ENCODE results near the gene LTBP3. TPM values are rescaled to one million over a fixed set of nuclear protein-coding genes. Genes with fewer than 3 reads are reported as not detected.

Gene LTBP3
- total RNA-seq, 2 experiments from 2014 or later: 35.5 to 36.0 TPM

GRCh38 chr11:65590240-65590738 is 32.1 kb upstream of the LTBP3 start:
- DNase-seq: no peak

GRCh38 chr11:65589444-65590239 is 31.5 kb upstream of the LTBP3 start:
- peak; percentile 81 for DNase-seq
- no peak overlapping the region for H3K4me3 Mint-ChIP-seq
- no peaks in the 10 kb centered on the region for H3K27me3 Mint-ChIP-seq
- H3K27ac Mint-ChIP-seq: peak overlapping the region; percentile 92
- H3K4me1 Mint-ChIP-seq: peaks cover 30% of the 10 kb centered on the region
- no peaks in the 10 kb centered on the region for H3K9me3 Mint-ChIP-seq
- H3K36me3 Mint-ChIP-seq: peaks cover 9% of the 10 kb centered on the region

More at GRCh38 chr11:65590240-65590738, 32.1 kb upstream of the LTBP3 start:
- Mint-ChIP-seq H3K27me3 (no peaks in the 10 kb centered on the region), H3K9me3 (no peaks in the 10 kb centered on the region), H3K27ac (peak overlapping the region; percentile 54), H3K4me3 (no peak overlapping the region), H3K4me1 (peaks cover 33% of the 10 kb centered on the region), H3K36me3 (peaks cover 9% of the 10 kb centered on the region)

- H3K9me3 Mint-ChIP-seq: no peaks in the 10 kb centered on the region
- peak; percentile 87 for DNase-seq
- H3K36me3 Mint-ChIP-seq: peaks cover 9% of the 10 kb centered on the region
- peak overlapping the region; percentile 44 for H3K4me3 Mint-ChIP-seq
- no peaks in the 10 kb centered on the region for H3K27me3 Mint-ChIP-seq
- peaks cover 30% of the 10 kb centered on the region for H3K4me1 Mint-ChIP-seq
- H3K27ac Mint-ChIP-seq: peak overlapping the region; percentile 92
Measured at GRCh38 chr11:65588199-65589054, 30.3 kb upstream of the LTBP3 start.

- no peak for DNase-seq
- H3K4me3 Mint-ChIP-seq: no peak overlapping the region
- peak overlapping the region; percentile 35 for H3K27ac Mint-ChIP-seq
- peaks cover 30% of the 10 kb centered on the region for H3K4me1 Mint-ChIP-seq
- H3K27me3 Mint-ChIP-seq: no peaks in the 10 kb centered on the region
- H3K9me3 Mint-ChIP-seq: no peaks in the 10 kb centered on the region
- peaks cover 10% of the 10 kb centered on the region for H3K36me3 Mint-ChIP-seq
Measured at GRCh38 chr11:65586676-65587075, 28.5 kb upstream of the LTBP3 start.

GRCh38 chr11:65586247-65586630 is 28.1 kb upstream of the LTBP3 start:
- Mint-ChIP-seq H3K27ac (peak overlapping the region; percentile 35), H3K27me3 (no peaks in the 10 kb centered on the region)

GRCh38 chr11:65585396-65586246 is 27.5 kb upstream of the LTBP3 start:
- DNase-seq: no peak
- H3K36me3 Mint-ChIP-seq: peaks cover 10% of the 10 kb centered on the region
- H3K27me3 Mint-ChIP-seq: no peaks in the 10 kb centered on the region
- peaks cover 30% of the 10 kb centered on the region for H3K4me1 Mint-ChIP-seq
- no peaks in the 10 kb centered on the region for H3K9me3 Mint-ChIP-seq
- H3K27ac Mint-ChIP-seq: peak overlapping the region; percentile 25
- H3K4me3 Mint-ChIP-seq: no peak overlapping the region

More at GRCh38 chr11:65586247-65586630, 28.1 kb upstream of the LTBP3 start:
- no peak for DNase-seq
- Mint-ChIP-seq H3K36me3 (peaks cover 11% of the 10 kb centered on the region), H3K9me3 (no peaks in the 10 kb centered on the region), H3K4me1 (peaks cover 30% of the 10 kb centered on the region), H3K4me3 (no peak overlapping the region)

GRCh38 chr11:65584723-65585171 is 26.6 kb upstream of the LTBP3 start:
- Mint-ChIP-seq H3K27me3 (no peaks in the 10 kb centered on the region), H3K27ac (no peak overlapping the region), H3K4me1 (peaks cover 27% of the 10 kb centered on the region), H3K4me3 (no peak overlapping the region), H3K9me3 (no peaks in the 10 kb centered on the region), H3K36me3 (peaks cover 12% of the 10 kb centered on the region)
- no peak for DNase-seq

GRCh38 chr11:65584106-65584505 is 25.9 kb upstream of the LTBP3 start:
- Mint-ChIP-seq H3K27ac (no peak overlapping the region), H3K27me3 (no peaks in the 10 kb centered on the region), H3K36me3 (peaks cover 13% of the 10 kb centered on the region), H3K4me1 (peaks cover 25% of the 10 kb centered on the region), H3K4me3 (no peak overlapping the region), H3K9me3 (no peaks in the 10 kb centered on the region)
- DNase-seq: no peak

- Mint-ChIP-seq H3K4me3 (no peak overlapping the region), H3K27me3 (no peaks in the 10 kb centered on the region), H3K9me3 (no peaks in the 10 kb centered on the region), H3K27ac (no peak overlapping the region), H3K4me1 (peaks cover 24% of the 10 kb centered on the region), H3K36me3 (peaks cover 12% of the 10 kb centered on the region)
- DNase-seq: no peak
Measured at GRCh38 chr11:65583589-65583988, 25.4 kb upstream of the LTBP3 start.

GRCh38 chr11:65581928-65582327 is 23.8 kb upstream of the LTBP3 start:
- H3K4me1 Mint-ChIP-seq: peaks cover 21% of the 10 kb centered on the region
- H3K27ac Mint-ChIP-seq: no peak overlapping the region
- H3K4me3 Mint-ChIP-seq: no peak overlapping the region
- peaks cover 16% of the 10 kb centered on the region for H3K36me3 Mint-ChIP-seq
- H3K9me3 Mint-ChIP-seq: no peaks in the 10 kb centered on the region
- no peak for DNase-seq
- no peaks in the 10 kb centered on the region for H3K27me3 Mint-ChIP-seq

GRCh38 chr11:65580756-65581155 is 22.6 kb upstream of the LTBP3 start:
- peaks cover 22% of the 10 kb centered on the region for H3K4me1 Mint-ChIP-seq
- H3K27me3 Mint-ChIP-seq: no peaks in the 10 kb centered on the region
- peak overlapping the region; percentile 54 for H3K27ac Mint-ChIP-seq
- H3K9me3 Mint-ChIP-seq: no peaks in the 10 kb centered on the region
- DNase-seq: no peak
- no peak overlapping the region for H3K4me3 Mint-ChIP-seq
- H3K36me3 Mint-ChIP-seq: peaks cover 13% of the 10 kb centered on the region

- Mint-ChIP-seq H3K4me1 (peaks cover 27% of the 10 kb centered on the region), H3K4me3 (no peak overlapping the region), H3K9me3 (no peaks in the 10 kb centered on the region), H3K27ac (no peak overlapping the region), H3K27me3 (no peaks in the 10 kb centered on the region), H3K36me3 (peaks cover 13% of the 10 kb centered on the region)
- DNase-seq: no peak
Measured at GRCh38 chr11:65580031-65580692, 22.0 kb upstream of the LTBP3 start.

- Mint-ChIP-seq H3K4me3 (no peak overlapping the region), H3K27ac (no peak overlapping the region), H3K27me3 (no peaks in the 10 kb centered on the region), H3K36me3 (peaks cover 13% of the 10 kb centered on the region), H3K4me1 (peaks cover 33% of the 10 kb centered on the region), H3K9me3 (no peaks in the 10 kb centered on the region)
- DNase-seq: no peak
Measured at GRCh38 chr11:65579291-65579690, 21.1 kb upstream of the LTBP3 start.

- Mint-ChIP-seq H3K36me3 (peaks cover 17% of the 10 kb centered on the region), H3K27me3 (no peaks in the 10 kb centered on the region), H3K9me3 (no peaks in the 10 kb centered on the region), H3K4me3 (peak overlapping the region; percentile 50), H3K27ac (peak overlapping the region; percentile 4), H3K4me1 (peaks cover 36% of the 10 kb centered on the region)
- no peak for DNase-seq
Measured at GRCh38 chr11:65578667-65579066, 20.5 kb upstream of the LTBP3 start.
